Activated naive CD4-positive, alpha-beta T cell treated with Interleukin-2 at 50 U/mL for 16 hours (primary cell): ENCODE data around the gene PSMA6.
"Not testable (repeated sequence)": the region's sequence is repeated elsewhere in the genome, so short reads cannot be mapped to it uniquely, and the experiment has no call there.

Source experiments
- DNase-seq: peaks from one replicate; pipeline ENCODE4 v3.0.0-alpha.2; 2020

PSMA6 gene

DNA sequence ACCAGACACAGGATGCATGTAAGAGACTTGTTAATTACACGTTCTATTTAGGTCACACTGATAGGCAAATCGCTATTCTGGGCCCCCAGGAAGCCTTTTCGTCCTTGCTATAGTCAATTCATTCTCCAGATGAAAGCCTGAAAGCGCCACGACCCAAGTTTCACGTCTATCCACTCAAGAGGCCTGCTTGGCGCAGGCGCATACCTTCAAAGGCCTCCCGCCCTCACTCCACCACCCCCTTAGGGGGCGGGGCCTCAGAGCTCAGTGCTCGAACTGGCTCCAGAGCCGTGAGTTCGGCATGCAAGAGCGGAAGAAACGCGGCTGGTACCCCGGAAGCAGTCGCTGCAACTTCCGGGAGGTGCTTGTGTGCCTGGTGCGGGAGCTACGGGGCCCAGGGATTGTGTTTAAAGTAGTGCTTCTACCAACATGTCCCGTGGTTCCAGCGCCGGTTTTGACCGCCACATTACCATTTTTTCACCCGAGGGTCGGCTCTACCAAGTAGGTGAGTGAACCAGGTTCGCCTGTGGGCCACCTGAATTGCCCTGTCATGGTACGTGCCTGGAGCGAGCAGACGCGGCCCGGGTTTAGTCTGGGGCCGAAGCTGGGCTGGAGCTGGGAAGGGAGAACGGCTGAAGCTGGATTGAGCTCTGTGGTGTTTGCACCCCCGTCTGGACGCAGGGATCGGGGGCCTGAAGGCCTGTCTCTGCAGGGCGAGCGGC lies at the start of gene PSMA6:
Gene PSMA6, plus strand, starts transcription at position 332 of the 719 bp plus-strand sequence. Its CDS starts 95 bp downstream, at position 427.
- peak; percentile 99 for DNase-seq

DNA sequence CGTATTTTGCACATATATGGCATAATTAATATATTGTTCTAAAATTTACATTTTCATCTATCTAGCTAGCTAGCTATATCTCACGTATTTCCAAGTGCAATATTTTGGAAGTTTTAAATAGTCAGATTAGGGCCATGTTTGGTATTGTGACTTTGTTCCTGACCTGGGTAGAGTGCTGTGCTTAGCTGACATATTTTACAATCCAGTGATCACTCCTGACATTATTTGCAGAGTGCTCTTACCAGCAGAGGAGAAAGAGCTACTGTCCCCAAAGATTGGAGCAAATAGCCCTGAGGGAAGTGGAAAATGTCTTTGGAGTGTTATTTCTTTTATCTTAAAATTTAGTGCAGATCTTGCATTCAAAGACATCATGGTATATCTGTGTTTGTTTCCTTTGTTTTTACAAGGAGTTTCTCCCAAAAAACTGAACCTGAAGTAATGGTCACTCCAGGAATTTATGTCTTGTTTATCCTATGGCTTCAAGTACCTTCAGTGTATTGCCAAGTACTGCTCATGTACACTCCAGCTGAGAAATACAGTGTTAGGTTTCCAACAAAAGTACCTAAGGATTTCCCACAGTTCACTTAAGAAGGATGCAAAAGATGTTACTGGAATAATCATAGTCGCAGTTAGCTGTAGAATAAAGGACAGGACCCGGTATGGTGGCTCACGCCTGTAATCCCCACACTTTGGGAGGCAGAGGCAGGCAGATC lies 49.4 kb upstream of the PSMA6 start:
- DNase-seq = no peak

DNA sequence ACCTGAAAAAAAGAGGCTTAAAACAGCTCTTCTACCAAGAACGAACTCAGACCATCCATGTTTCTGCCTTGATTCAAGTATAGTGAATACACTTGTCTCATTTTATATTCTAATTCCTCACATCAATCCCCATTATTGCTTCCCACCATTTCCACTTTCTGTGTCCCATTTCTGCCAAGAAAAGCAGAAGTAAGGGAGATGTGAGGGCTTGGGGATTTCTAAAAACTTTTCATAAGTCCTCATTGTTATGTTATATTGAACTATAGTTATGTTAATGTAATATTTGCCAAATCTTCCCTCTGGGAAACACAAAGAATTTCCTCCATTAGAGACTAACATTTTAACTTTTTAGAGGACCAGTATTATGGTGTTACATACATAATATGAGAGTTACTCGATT lies 48.2 kb upstream of the PSMA6 start:
- no peak for DNase-seq

DNA sequence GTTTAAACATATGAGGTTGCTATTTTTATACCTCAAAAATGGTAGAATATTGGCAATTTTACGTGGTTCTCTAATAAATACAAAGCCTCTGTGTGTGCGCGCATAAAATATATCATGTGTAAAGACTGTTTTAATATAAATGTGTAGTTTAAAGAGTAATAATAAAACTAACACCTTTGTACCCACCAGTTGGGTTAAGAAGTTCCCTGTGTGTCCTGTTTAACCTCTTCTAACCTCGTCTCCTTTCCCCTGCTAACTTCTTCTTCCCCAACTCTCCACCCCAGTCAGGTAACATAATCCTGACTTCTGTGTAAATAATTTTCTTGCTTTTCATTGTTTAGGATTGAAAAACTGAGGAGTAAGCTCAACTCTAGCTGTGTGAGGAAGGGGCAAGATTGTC lies 47.6 kb upstream of the PSMA6 start:
- no peak for DNase-seq

DNA sequence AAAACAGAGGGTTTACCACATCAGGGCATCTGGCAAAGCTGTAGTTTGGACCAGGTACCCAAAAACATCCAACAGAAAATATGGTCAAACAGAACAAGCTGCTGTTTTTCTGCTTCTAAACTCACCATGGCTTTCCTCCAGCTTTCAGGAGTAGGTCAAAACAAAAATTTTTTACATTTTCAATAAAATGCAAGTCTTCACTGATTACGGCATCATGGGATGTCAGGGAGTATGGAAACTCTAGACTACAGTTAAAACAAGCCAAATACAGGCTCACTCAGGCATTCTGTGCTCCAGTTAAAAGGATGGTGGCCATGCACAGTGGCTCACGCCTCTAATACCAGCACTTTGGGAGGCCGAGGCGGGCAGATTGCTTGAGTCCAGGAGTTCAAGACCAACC lies 47.1 kb upstream of the PSMA6 start:
- no peak for DNase-seq

DNA sequence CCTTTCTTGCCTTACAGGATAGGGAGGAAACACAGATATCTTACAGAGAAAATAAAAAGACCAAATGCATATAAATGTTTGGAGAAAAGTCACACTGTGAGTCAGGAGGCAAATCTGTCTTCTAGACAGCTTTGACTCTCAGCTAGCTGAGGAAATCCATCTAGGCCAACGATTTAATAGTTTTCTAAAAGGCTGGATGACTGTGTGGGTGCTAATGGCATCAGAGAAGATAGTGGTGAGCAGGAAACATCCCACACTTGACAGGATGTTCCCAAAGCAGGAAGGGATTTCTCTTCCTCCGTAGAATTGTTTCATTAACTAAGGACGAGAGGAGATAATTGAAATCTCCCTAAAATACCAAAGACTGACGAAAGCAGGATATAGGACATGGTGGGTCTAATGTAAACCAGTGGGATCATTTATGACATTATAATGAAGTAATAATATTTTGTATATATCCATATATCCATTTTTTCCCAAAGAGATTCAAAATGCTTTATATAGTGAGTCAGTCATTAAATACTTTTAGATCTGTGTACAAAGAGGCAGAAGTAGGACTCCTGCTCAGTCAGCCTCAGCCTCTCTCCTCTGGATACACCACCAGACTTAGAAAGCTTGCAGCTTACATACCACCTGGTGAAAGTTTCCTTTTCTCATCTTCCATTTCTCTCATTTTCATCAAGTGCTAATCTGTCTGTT lies 44.3 kb upstream of the PSMA6 start:
- DNase-seq = no peak

DNA sequence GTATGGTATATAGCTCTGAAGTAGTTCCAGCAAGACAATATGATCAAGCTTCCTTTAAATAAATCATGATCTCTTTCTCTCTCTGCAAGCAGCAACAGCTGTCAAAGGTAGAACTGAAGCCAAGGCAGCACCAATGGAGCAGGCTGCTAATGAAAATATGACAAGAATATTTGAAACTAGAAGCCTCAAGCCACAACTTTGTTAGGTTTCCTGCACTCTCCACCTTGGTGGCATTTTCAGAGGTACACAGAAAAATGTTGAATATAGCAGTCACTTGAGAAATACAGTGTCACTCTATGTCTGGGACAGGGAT lies 43.8 kb upstream of the PSMA6 start:
- no peak for DNase-seq

DNA sequence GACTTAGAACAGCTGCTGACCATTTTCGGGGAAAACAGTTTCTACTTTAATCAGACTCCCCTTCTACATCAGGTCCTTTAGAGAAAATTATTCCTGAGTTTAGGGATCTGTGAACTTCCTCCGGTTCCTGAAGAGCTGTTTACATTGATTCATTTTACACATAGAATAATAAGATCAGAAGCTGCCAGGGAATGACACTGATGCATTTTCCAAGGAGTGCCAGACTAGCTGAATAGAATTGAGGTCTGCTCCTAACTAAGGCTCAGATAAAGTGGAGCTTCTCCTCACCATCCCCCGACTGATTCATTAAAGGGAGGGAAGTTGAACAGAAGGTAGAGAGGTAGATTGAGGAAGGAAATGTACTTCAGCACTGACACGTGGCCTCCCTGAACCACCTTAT lies 41.9 kb upstream of the PSMA6 start:
- no peak for DNase-seq

DNA sequence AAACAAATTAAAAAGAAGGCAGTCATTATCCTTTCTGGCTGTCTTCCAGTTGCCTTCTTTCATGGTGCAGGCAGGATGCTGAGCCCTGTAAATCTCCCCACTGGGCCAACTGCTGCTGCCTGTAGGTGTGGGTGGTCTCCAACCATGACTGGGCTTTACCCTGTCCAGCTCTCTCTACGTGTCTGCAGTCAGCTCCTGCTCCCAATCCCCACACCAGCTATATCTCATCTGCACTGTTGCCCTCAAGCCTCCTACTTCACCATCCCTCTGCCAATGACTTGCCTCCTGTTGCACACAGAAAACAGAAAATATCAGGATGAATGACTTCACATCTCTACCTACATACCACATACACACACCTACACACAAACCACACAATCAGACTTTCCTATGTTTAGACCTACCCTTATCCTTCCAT lies 39.7 kb upstream of the PSMA6 start:
- no peak for DNase-seq

DNA sequence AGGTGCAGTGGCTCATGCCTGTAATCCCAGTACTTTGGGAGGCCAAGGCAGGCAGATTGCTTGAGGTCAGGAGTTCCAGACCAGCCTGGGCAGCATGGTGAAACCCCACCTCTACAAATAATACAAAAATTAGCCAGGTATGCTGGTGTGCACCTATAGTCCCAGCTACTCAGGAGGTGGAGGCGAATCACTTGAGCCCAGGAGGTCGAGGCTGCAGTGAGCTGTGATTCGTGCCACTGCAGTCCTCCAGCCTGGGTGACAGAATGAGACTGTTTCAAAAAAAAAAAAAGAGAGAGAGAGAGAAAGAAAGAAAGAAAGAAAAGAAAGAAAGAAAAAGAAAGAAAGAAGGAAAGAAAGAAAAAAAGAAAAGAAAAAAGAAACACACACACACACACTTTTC lies 39.1 kb upstream of the PSMA6 start:
- DNase-seq = not testable (repeated sequence)

DNA sequence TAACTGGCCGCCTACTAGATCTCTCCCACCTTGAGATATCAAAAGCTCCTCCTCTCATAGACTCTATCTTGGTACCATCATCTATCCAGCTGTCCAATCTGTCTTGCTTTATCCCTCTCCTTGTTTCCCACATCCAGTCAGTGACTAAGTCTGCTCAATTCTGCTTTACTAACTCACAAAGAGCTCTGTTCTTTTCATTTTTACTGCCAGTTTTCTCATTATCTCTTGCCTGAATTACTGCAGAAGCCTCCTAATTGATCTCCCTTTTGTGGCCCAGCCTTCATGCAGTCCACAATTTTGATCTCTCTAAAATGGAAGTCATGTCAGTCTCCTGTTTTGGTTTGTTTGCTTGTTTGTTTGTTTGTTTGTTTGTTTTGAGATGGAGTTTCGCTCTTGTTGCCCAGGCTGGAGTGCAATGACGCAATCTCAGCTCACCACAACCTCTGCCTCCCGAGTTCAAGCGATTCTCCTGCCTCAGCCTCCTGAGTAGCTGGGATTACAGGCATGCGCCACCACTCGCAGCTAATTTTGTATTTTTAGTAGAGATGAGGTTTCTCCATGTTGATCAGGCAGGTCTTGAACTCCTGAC lies 38.1 kb upstream of the PSMA6 start:
- DNase-seq = not testable (repeated sequence)

DNA sequence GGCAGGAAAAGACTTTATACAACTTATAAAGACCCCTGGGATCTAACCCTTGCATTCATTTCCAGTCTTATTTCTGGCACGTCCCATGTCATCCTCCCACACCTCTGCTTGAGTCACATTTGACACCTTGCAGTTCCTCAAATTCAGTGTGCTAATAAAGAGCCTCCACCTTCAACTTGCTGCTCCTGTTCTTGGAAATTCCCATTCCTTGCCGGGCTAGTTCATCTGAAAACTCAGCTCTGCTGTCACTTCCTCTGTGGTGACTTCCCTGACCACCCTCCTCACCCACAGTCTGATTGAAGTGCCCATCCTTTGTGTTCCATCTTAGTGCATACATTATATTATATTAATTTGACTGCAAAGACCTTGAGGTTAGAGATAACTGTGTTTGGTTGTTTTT lies 37.4 kb upstream of the PSMA6 start:
- peak; percentile 4 for DNase-seq

DNA sequence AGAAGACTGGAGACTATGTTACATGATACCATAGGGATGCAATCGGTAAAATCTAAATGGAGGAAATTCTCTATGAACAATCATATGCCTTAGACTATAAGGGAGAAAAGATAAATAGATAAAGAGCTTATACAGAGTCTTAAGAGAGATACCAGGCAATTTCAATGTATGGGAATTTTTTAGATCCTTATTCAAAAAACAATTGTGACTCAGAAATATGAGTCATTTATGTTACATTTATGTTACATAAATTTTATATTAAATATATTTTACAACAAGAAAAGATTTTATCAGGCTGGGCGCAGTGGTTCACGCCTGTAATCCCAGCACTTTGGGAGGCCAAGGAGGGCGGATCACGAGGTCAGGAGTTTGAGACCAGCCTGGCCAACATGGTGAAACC lies 36.5 kb upstream of the PSMA6 start:
- DNase-seq = no peak

DNA sequence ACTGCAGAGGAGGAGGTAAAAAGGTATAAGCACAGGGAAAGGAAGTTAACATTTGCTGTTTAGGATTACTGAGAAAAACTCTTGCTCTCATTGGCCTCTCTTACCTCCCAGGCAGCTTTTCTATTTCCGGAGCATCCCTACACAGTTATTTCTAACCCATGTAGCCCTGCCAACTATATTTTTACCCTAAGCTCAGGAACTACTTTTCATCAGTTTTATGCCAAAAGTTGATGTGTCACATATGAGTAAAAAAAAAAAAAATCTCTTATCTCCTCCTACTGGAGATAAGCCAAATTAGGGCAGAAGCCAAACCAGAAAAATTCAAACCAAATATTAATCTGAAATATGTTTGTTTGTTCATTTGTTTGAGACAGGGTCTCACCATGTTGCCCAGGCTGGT lies 34.4 kb upstream of the PSMA6 start:
- no peak for DNase-seq

DNA sequence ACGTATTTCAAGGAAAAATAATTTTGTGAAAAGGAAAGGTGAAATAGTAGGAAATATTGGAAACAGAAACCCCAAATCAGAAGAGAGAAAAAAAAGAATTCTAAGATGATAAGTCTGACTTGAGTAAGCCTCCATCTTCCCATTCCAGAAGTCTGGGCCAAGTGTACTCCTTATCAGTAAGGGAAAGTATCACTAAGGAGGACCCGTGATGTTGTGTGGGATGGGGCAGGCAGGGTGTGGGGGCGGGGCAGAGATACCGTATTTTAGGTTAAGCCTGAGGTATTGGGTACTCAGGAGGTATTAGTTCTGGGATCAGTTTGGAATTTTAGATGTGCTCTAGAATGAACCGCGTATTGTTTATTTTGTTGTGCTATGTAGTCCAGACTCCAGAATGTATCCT lies 33.8 kb upstream of the PSMA6 start:
- DNase-seq = no peak

DNA sequence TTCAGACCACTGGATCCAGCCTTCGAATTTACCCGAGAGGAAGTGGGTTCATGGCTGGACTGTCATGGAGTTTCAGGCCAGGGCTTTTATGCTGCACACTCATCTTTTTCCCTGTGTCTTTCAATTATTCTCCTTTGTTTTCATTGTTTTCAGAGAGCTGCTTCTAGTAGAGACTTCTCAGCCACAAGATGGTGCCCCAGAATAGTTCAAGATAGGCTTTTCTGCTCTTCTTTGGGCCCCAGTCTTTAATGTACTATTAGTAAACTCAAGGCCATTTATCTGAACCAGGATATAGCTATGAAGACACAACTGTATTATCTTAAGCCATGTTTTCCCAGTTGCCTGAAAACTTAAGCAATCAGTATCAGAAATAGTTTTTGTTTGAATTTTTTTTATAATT lies 30.4 kb upstream of the PSMA6 start:
- DNase-seq = no peak

DNA sequence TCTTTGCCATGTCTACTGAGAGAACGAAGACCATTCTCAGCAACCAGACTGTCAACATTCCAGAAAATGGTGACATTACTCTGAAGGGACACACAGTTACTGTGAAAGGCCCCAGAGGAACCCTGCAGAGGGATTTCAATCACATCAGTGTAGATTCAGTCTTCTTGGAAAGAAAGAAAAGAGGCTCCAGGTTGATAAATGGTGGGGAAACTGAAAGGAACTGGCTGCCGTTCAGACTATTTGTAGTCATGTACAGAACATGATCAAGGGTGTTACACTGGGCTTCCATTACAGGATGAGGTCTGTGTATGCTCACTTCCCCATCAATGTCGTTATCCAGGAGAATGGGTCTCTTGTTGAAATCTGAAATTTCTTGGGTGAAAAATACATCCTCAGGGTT lies 29.7 kb upstream of the PSMA6 start:
- DNase-seq = no peak

DNA sequence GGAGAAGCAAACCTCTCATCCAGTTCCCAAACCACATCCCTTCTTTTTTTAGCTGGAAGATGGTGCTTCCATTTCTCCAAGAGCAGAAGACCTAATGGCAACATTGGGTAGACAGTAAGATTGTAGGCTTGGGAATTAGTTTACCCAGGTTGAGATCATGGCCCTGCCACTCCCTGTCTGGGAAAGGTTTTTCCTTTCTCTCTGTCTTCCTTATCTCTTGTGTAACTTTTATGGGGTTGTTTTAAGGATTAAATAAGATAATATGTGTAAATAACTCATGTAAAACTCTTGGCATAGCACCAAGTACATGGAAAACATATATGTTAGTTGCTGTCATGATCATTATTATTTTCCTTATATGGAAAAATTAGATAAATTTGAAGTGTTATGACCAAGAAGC lies 23.2 kb upstream of the PSMA6 start:
- no peak for DNase-seq

DNA sequence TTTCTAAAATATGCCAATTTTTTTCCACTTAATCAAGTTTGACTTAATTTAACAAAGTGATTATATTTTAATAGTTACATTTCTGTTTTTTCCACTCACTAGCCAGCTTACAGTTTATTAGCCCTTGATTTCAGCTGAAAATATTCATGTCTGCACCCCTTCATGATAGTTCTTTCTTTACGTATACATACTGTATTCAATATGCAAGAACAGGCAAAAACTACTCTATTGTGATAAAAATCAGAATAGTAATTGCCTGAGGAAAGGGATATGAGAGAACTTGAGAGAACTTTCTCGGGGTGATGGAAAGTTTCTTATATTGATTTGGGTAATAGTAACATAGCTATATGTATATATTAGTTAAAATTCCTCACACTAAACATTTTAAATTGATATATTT lies 17.4 kb upstream of the PSMA6 start:
- DNase-seq = no peak

DNA sequence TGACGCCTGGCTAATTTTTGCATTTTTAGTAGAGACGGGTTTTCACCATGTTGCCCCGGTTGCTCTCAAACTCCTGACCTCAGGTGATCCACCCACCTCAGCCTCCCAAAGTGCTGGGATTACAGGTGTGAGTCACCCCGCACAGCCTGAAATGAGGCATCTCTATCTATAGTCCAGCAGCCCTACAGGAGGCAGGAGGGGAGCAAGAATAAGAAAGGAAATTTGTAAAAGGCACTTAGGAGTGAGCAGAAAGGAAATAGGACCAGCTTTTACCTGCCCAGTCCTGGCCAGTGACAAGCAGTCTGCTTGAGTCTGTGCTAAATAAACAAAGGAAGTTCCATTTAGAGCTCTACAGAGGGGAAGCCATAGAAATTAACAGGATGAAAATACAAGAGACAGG lies 15.0 kb upstream of the PSMA6 start:
- no peak for DNase-seq

DNA sequence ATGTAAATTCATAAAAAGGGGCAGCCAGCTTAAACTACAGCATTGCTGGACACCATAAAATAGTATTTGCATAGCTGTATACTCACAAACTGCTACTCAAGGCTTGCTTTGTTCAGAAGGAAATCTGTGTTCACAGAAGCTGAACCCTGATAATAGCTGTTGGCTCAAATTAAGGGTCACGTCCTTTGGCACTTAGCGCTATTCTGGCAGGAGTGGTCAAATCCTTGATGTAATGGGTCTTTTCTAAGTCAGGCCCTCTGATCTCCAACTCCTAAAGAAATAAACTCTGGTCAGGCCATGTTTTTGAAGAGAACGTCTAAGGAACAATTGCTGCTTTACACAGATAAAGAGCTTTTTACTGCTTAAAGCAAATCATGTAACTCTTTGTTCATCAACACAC lies 12.8 kb upstream of the PSMA6 start:
- no peak for DNase-seq

DNA sequence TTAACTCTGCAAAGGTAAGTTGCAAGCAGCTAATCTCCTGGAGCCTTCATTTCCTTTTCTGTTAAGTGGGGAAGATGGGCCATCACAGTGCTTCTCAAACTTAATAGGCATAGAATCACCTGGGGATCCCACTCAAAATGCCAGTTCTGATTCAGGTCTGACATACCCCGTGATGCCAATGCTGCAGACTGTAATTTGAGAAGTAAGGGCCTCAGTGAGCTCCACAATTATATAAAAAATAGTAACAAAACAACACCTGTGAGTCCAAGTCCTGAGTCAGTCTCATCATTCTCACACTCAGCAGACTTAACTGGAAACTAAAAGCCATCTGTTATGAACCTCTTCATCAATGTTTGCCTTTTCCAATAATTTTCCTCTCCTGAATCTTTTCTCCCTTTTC lies 10.8 kb upstream of the PSMA6 start:
- no peak for DNase-seq

DNA sequence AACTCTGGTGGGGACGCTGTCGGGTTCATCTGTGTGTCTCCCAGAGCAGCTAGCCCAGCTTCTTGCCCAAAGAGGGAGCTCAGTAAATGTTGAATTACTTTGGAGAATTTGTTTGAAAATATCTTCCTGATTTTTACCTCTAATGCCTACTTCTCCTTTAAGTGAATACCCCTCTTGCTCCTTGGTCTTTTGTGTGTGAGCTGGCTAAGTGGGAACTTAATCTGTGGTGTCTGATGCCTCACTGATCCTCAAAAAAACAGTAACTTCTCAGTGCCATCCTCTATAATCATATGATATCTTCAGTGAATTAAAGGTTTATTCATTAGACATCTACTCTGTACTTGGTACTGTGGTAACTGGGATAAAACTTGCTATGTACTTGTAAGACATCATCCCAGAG lies 7.7 kb upstream of the PSMA6 start:
- no peak for DNase-seq
